ENCODE data around the gene AGTPBP1.
A peak's percentile ranks its signal among the peaks of the same experiment; 100 is the strongest.

AGTPBP1 gene

GRCh38 chr9:85536514-85536913, 205.2 kb downstream of the AGTPBP1 start:
- no peak for DNase-seq (ENCODE audit: low spot score)

GRCh38 chr9:85536076-85536475, 205.7 kb downstream of the AGTPBP1 start:
- DNase-seq (ENCODE audit: low spot score), result peak; percentile 33

- DNase-seq (ENCODE audit: low spot score), result no peak
These were observed 207.4 kb downstream of the AGTPBP1 start for GRCh38 chr9:85534340-85534739.

- DNase-seq (ENCODE audit: low spot score), result no peak
These were observed 208.2 kb downstream of the AGTPBP1 start for GRCh38 chr9:85533538-85533937.

GRCh38 chr9:85530721-85531120, 211.0 kb downstream of the AGTPBP1 start:
- DNase-seq (ENCODE audit: low spot score), result no peak

GRCh38 chr9:85528607-85529006, 213.1 kb downstream of the AGTPBP1 start:
- no peak for DNase-seq (ENCODE audit: low spot score)

- DNase-seq (ENCODE audit: low spot score), result no peak
These were observed 213.6 kb downstream of the AGTPBP1 start for GRCh38 chr9:85528142-85528541.

GRCh38 chr9:85527331-85528020, 214.3 kb downstream of the AGTPBP1 start:
- DNase-seq (ENCODE audit: low spot score), result no peak

GRCh38 chr9:85524531-85524930, 217.2 kb downstream of the AGTPBP1 start:
- DNase-seq (ENCODE audit: low spot score), result no peak

- DNase-seq (ENCODE audit: low spot score), result no peak
These were observed 218.6 kb downstream of the AGTPBP1 start for GRCh38 chr9:85523202-85523601.

GRCh38 chr9:85522459-85523092, 219.2 kb downstream of the AGTPBP1 start:
- no peak for DNase-seq (ENCODE audit: low spot score)

GRCh38 chr9:85521371-85522197, 220.2 kb downstream of the AGTPBP1 start:
- no peak for DNase-seq (ENCODE audit: low spot score)

- peak; percentile 59 for DNase-seq (ENCODE audit: low spot score)
These were observed 224.6 kb downstream of the AGTPBP1 start for GRCh38 chr9:85516976-85517637.

GRCh38 chr9:85516455-85516854, 225.3 kb downstream of the AGTPBP1 start:
- no peak for DNase-seq (ENCODE audit: low spot score)

- peak; percentile 57 for DNase-seq (ENCODE audit: low spot score)
These were observed 226.7 kb downstream of the AGTPBP1 start for GRCh38 chr9:85515021-85515420.

GRCh38 chr9:85514256-85514655, 227.5 kb downstream of the AGTPBP1 start:
- no peak for DNase-seq (ENCODE audit: low spot score)

- no peak for DNase-seq (ENCODE audit: low spot score)
These were observed 230.0 kb downstream of the AGTPBP1 start for GRCh38 chr9:85511746-85512145.

- no peak for DNase-seq (ENCODE audit: low spot score)
These were observed 230.8 kb downstream of the AGTPBP1 start for GRCh38 chr9:85510830-85511504.

GRCh38 chr9:85508616-85509015, 233.1 kb downstream of the AGTPBP1 start:
- DNase-seq (ENCODE audit: low spot score), result no peak

- no peak for DNase-seq (ENCODE audit: low spot score)
These were observed 236.1 kb downstream of the AGTPBP1 start for GRCh38 chr9:85505612-85506011.

GRCh38 chr9:85502815-85503655, 238.7 kb downstream of the AGTPBP1 start:
- no peak for DNase-seq (ENCODE audit: low spot score)

Data from LoVo (cell line).